K562 (cell line): ENCODE results near the gene LMO3. TPM values are rescaled to one million over a fixed set of nuclear protein-coding genes. Genes with fewer than 3 reads are reported as not detected.

Experiments
- ATAC-seq: fragments of 200-7000 bp; cut with Tn5 transposase; 3 replicates; pipeline ENCODE4 v1.9.1; 2020; ENCODE audit warnings: moderate library complexity
- BruUV-seq: library from RNA; stranded (reverse); fragments of 400-500 nt; replicated peaks from 2 replicates; lab custom pipeline; 2021; lab: Mats Ljungman, UMichigan
- CTCF ChIA-PET: fragments of 300-600 bp; formaldehyde crosslinking; extraction: SDS; loops from one replicate; lab custom pipeline; 2021; ENCODE audit warnings: low intra/inter-chr PET ratio; lab: Yijun Ruan, JAX
- POLR2A ChIA-PET: fragments of 300-600, 350-650 bp; sonication (Branson Sonifier 250); formaldehyde crosslinking; extraction: SDS; loops from one replicate; lab custom pipeline; 2021; ENCODE audit warnings: antibody characterized with exemption, inconsistent platforms; lab: Yijun Ruan, JAX
- DNase-seq, 4 experiments: peaks; one replicate each; pipeline versions ENCODE4 v3.0.0 to v3.0.0-alpha.2; 2011 to 2018; ENCODE audit warnings: low spot score in 3 of 4, mixed read lengths in 3 of 4; ENCODE audit errors: extremely low read depth in 1 of 4
- FAIRE-seq: peaks from 2 replicates; lab custom pipeline; 2011; peaks lifted over from hg19 to GRCh38; lab: Jason Lieb, UNC
- H2AFZ ChIP-seq: 2 replicates; pipeline ENCODE4 v1.6.0; 2011; ENCODE audit warnings: low read depth, low read length, control low read depth, inconsistent platforms
- H3K27ac ChIP-seq: fragments of 200-600 bp; 3 replicates; pipeline ENCODE4 v1.8.0; 2011; ENCODE audit warnings: low read depth, mild to moderate bottlenecking, control low read depth, inconsistent platforms, low read length, moderate library complexity, mixed read lengths; ENCODE audit errors: extremely low read depth
- H3K27me3 ChIP-seq, 2 experiments: fragments of 300-600 bp in 1 of 2; 2 replicates in 1 of 2; 3 replicates in 1 of 2; pipeline versions ENCODE4 v1.6.0 to v1.8.0; 2011; ENCODE audit warnings: inconsistent platforms in 2 of 2, low read length in 2 of 2, mild to moderate bottlenecking in 1 of 2, mixed read lengths in 1 of 2, moderate library complexity in 1 of 2; ENCODE audit not compliant: control insufficient read depth in 2 of 2, insufficient read depth in 2 of 2
- H3K36me3 ChIP-seq: fragments of 300-600 bp; 3 replicates; pipeline ENCODE4 v1.8.0; 2011; ENCODE audit warnings: mild to moderate bottlenecking, low read length, inconsistent platforms; ENCODE audit not compliant: control insufficient read depth, insufficient read depth
- H3K4me1 ChIP-seq, 2 experiments: fragments of 200-600 bp in 1 of 2; replicated peaks in 1 of 2; 2 replicates in 1 of 2; 3 replicates in 1 of 2; pipeline versions ENCODE4 v1.5.1 to v1.8.0; 2011; ENCODE audit warnings: inconsistent platforms in 2 of 2, low read length in 2 of 2, mild to moderate bottlenecking in 1 of 2, mixed read lengths in 1 of 2, moderate library complexity in 1 of 2; ENCODE audit not compliant: control insufficient read depth in 2 of 2, insufficient read depth in 2 of 2
- H3K4me2 ChIP-seq: 2 replicates; pipeline ENCODE4 v1.6.1; 2011; ENCODE audit warnings: low read length, control low read depth, inconsistent platforms, mixed read lengths; ENCODE audit not compliant: insufficient read depth
- H3K4me3 ChIP-seq: fragments of 200-600 bp; sonication (generic), shearing (Covaris generic); 2 replicates; pipeline ENCODE4 v1.5.1; 2016; ENCODE audit warnings: control low read depth, inconsistent platforms
- H3K79me2 ChIP-seq: fragments of 200-600 bp; 3 replicates; pipeline ENCODE4 v1.8.0; 2011; ENCODE audit warnings: low read length, inconsistent platforms; ENCODE audit not compliant: control insufficient read depth, insufficient read depth
- H3K9ac ChIP-seq, 2 experiments: 2 replicates each; pipeline versions ENCODE4 v1.6.0 to v1.6.1; 2011; ENCODE audit warnings: low read depth in 2 of 2, low read length in 2 of 2, control low read depth in 1 of 2, inconsistent platforms in 1 of 2, mild to moderate bottlenecking in 1 of 2, mixed read lengths in 1 of 2; ENCODE audit not compliant: insufficient read depth in 1 of 2
- H3K9me1 ChIP-seq: one replicate; pipeline ENCODE4 v1.6.0; 2011; ENCODE audit warnings: inconsistent platforms, mild to moderate bottlenecking, low read length, moderate library complexity; ENCODE audit not compliant: control insufficient read depth, insufficient read depth
- H3K9me3 ChIP-seq: replicated peaks from 2 replicates; pipeline ENCODE4 v1.5.1; 2011; ENCODE audit warnings: low read depth, low read length, inconsistent platforms; ENCODE audit not compliant: control insufficient read depth, insufficient read depth
- H4K20me1 ChIP-seq: replicated peaks from 2 replicates; pipeline ENCODE4 v1.6.1; 2011; ENCODE audit warnings: low read length, inconsistent platforms, mixed read lengths; ENCODE audit not compliant: control insufficient read depth, insufficient read depth
- BRF1 ChIP-seq: IDR thresholded peaks from 3 replicates; pipeline ENCODE4 v1.6.1; 2011; ENCODE audit warnings: borderline replicate concordance, mild to moderate bottlenecking; ENCODE audit not compliant: insufficient read length; ENCODE audit errors: extremely low read depth
- CCAR2 ChIP-seq: fragments of 200-400 bp; formaldehyde crosslinking; IDR thresholded peaks from 2 replicates; pipeline ENCODE4 v1.6.1; 2017; ENCODE audit warnings: mild to moderate bottlenecking, low read depth, low read length
- DIDO1 ChIP-seq: fragments of 450-650 bp; IDR thresholded peaks from 2 replicates; pipeline ENCODE4 v1.6.1; 2016; ENCODE audit warnings: low read depth, missing biosample characterization, missing genetic modification characterization
- DMBX1 ChIP-seq: fragments of 250-450 bp; sonication (Bioruptor Pico); IDR thresholded peaks from 2 replicates; pipeline ENCODE4 v1.8.0; 2022; ENCODE audit warnings: inconsistent platforms, mild to moderate bottlenecking, moderate library complexity, borderline replicate concordance
- KLF6 ChIP-seq: fragments of 250-450 bp; sonication (Bioruptor Pico); IDR thresholded peaks from 2 replicates; pipeline ENCODE4 v1.4.0; 2020; ENCODE audit warnings: mild to moderate bottlenecking, moderate library complexity, borderline replicate concordance
- MCM7 ChIP-seq, 2 experiments: fragments of 450-650 bp; IDR thresholded peaks; 2 replicates each; pipeline ENCODE4 v1.6.1; 2016 to 2018
- MTA1 ChIP-seq: fragments of 450-650 bp; IDR thresholded peaks from 2 replicates; pipeline ENCODE4 v1.6.1; 2017; ENCODE audit warnings: borderline replicate concordance
- MYC ChIP-seq, 2 experiments: fragments of 250-450 bp in 1 of 2; sonication (Bioruptor Pico) in 1 of 2; IDR thresholded peaks; 2 replicates each; pipeline versions ENCODE4 v1.5.1 to v1.6.1; 2012 to 2021; ENCODE audit warnings: low read depth in 2 of 2, borderline replicate concordance in 1 of 2, improper control_type of control experiment in 1 of 2, low read length in 1 of 2, mild to moderate bottlenecking in 1 of 2, moderate library complexity in 1 of 2
- PML ChIP-seq: IDR thresholded peaks from 2 replicates; pipeline ENCODE4 v1.6.1; 2012; ENCODE audit warnings: low read length, inconsistent platforms
- SP2 ChIP-seq: IDR thresholded peaks from 2 replicates; pipeline ENCODE4 v1.6.1; 2011; ENCODE audit warnings: mild to moderate bottlenecking, low read depth, low read length, moderate library complexity; ENCODE audit not compliant: poor library complexity, severe bottlenecking; ENCODE audit errors: extremely low read depth
- SRSF1 ChIP-seq: fragments of 200-400 bp; formaldehyde crosslinking; IDR thresholded peaks from 2 replicates; pipeline ENCODE4 v1.6.1; 2017; ENCODE audit warnings: mild to moderate bottlenecking, low read depth, low read length, moderate library complexity
- in situ Hi-C: fragments of 300-500 bp; cut with MboI; formaldehyde crosslinking; loops from 4 replicates; pipeline ENCODE4 v1.15.0; 2018; ENCODE audit warnings: inconsistent platforms, mixed read lengths
- intact Hi-C: fragments of 100-400 bp; cut with micrococcal nuclease; formaldehyde crosslinking; loops from 2 replicates; pipeline ENCODE4 v1.14.2; 2022
- polyA plus RNA-seq, 8 experiments: library from polyadenylated mRNA; depleted of rRNA in 4 of 8; stranded (reverse) in 5 of 8; unstranded in 3 of 8; fragments of >200 nt; fragmentation: Nextera tagmentation in 2 of 8; fragmentation: Illumina TruSeq in 1 of 8; extraction: Ambion mirVana in 2 of 8; extraction: Trizol in 1 of 8; gene quantifications; 2 replicates each; pipeline versions ENCODE4 v1.2.1 to v1.2.3, GENCODE V29; 2011 to 2014; ENCODE audit warnings: inconsistent platforms in 1 of 8, missing spikeins in 1 of 8
- total RNA-seq, 7 experiments: library from RNA; depleted of rRNA in 6 of 7; stranded (reverse); fragments of >200 nt in 6 of 7; fragmentation: Illumina TruSeq in 2 of 7; extraction: Trizol in 2 of 7; gene quantifications; 2 replicates each; pipeline versions ENCODE4 v1.2.1 to v1.2.3, GENCODE V29; 2011 to 2021; ENCODE audit warnings: low replicate concordance in 1 of 7
- TF ChIP-seq, protein P1 (sequence below): sonication (generic); formaldehyde crosslinking; IDR thresholded peaks from 2 replicates; pipeline ENCODE4 v1.8.1; 2022; ENCODE audit warnings: missing genetic modification reagents
- TF ChIP-seq, protein P2 (sequence below): fragments of 250-450 bp; sonication (Bioruptor Pico); IDR thresholded peaks from 2 replicates; pipeline ENCODE4 v1.5.0; 2021; ENCODE audit warnings: mild to moderate bottlenecking, moderate library complexity
- TF ChIP-seq, protein P3 (sequence below): IDR thresholded peaks from 2 replicates; pipeline ENCODE4 v1.6.1; 2016; ENCODE audit warnings: missing genetic modification characterization, missing compliant biosample characterization

The LMO3 gene
- total and polyA plus RNA-seq, 9 of the 15 experiments (the other 6 are each of a cell fraction or from before 2014, with no cell fraction given): 0.04 to 0.40 (median 0.05) TPM; not detected in 6

DNA sequence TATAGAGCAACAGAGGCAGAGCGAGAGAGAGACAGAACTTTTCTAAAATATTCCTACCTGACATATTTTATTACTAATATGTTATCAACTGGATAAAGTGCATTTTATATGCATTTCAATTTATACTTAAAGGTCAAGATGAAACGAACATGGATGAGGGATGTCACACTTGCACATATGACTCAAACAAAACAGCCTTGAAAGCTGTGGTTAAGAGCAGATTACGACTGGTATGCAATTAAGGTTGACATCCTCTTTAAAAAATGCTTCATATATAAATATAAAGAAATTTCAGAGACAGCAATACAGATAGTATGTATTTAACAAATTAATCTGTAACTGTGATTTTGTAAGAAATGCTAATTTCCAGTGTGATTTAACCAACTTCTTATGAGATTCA lies 52.5 kb downstream of the LMO3 start (continued):
- TF ChIP-seq BRF1: no peak
- no peak for TF ChIP-seq PML
- no peak for TF ChIP-seq MYC (IDR thresholded peaks at IDR 0.05; ENCODE audit: low read depth, low read length)
- no peak for TF ChIP-seq MYC (CRISPR knock-in tag; IDR thresholded peaks at IDR 0.05; ENCODE audit: borderline replicate concordance, low read depth)
- no peak for TF ChIP-seq MCM7 (IDR thresholded peaks at IDR 0.05)
- TF ChIP-seq KLF6 (CRISPR knock-in tag): no peak
- TF ChIP-seq SP2: no peak
- TF ChIP-seq DMBX1 (CRISPR knock-in tag): no peak
- no peak for TF ChIP-seq DIDO1 (tag)
- TF ChIP-seq, protein P1, sequence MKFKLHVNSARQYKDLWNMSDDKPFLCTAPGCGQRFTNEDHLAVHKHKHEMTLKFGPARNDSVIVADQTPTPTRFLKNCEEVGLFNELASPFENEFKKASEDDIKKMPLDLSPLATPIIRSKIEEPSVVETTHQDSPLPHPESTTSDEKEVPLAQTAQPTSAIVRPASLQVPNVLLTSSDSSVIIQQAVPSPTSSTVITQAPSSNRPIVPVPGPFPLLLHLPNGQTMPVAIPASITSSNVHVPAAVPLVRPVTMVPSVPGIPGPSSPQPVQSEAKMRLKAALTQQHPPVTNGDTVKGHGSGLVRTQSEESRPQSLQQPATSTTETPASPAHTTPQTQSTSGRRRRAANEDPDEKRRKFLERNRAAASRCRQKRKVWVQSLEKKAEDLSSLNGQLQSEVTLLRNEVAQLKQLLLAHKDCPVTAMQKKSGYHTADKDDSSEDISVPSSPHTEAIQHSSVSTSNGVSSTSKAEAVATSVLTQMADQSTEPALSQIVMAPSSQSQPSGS (CRISPR knock-in tag): no peak
- TF ChIP-seq MTA1: no peak

DNA sequence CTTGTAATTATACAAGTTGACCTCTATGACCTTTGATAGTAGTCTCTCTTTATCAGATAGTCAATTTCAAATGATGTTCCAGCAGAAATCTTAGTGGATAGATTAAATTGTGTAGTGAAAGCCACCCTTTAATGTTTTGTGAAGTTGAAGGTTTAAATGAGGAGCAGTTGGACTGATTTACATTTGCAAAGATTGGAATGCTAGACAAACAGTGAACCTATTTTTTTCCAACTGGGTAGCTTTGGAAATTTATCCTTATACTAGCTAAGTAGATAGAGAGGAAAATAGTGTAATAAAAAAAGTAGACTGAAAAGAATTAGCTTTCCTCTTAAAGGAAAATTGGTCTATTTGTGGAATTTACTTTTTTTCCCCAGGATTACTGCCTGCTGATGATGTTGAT lies 53.7 kb downstream of the LMO3 start:
- BruUV-seq: no TSS peak
- no peak for ATAC-seq
- CTCF ChIA-PET: no interaction called here

More for the DNA sequence above, 53.7 kb downstream of the LMO3 start:
- H2AFZ ChIP-seq: no peak overlapping the region
- H3K27ac ChIP-seq: no peak overlapping the region
- no peak for DNase-seq
- in situ Hi-C loops: no loop called here
- no peaks in the 10 kb centered on the region for H4K20me1 ChIP-seq
- no peaks in the 10 kb centered on the region for H3K36me3 ChIP-seq
- intact Hi-C loops: no loop called here
- no peak overlapping the region for H3K4me3 ChIP-seq
- TF ChIP-seq, protein P2, sequence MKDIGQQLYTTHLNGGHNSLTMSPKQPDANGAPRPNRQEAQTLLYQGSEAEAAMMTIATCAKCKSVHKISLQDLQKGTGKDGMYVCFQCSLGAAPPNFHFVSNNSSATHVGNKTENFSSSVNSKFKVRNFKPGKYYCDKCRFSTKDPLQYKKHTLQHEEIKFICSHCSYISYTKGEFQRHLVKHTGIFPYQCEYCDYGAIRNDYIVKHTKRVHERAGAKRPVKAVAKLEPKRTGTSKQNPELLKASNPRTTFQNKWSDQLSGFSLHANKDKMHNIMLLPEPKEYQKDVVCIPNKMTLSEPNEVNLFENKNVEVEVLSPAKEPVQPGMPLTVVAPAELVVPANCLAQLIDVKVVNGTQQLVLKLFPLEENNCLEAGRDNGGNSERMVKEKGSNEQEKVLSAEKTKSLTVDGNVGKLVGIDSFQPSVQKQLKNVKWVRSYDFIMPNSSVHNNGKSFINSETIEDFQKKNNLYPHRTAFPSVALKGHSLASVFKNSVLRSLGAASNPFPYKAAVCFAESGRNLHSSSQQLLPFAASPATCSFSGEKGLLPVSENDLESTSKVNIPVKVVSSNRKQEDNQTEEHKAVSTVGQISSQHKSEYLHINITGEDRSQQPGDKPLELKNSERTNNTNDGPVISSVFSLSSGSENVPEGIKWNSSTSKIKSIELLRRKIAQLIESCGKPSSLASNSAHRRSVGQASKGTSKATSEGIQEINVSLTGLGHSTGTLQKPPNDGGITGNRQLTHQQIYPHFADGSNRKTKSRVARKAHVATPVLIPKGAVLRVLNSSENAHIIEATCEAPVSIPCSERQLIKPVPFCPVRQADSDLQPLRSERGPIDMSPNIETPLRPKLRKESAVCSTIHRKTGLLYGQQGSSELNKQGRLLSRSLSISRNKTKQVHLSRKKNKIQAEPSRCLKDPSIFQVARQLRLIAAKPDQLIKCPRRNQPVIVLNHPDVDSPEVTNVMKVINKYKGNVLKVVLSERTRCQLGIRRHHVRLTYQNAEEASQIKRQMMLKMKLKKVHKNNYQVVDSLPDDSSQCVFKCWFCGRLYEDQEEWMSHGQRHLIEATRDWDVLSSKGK: no peak
- TF ChIP-seq SRSF1: no peak
- TF ChIP-seq, protein P3, sequence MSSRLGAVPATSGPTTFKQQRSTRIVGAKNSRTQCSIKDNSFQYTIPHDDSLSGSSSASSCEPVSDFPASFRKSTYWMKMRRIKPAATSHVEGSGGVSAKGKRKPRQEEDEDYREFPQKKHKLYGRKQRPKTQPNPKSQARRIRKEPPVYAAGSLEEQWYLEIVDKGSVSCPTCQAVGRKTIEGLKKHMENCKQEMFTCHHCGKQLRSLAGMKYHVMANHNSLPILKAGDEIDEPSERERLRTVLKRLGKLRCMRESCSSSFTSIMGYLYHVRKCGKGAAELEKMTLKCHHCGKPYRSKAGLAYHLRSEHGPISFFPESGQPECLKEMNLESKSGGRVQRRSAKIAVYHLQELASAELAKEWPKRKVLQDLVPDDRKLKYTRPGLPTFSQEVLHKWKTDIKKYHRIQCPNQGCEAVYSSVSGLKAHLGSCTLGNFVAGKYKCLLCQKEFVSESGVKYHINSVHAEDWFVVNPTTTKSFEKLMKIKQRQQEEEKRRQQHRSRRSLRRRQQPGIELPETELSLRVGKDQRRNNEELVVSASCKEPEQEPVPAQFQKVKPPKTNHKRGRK: no peak
- no peak for TF ChIP-seq CCAR2
- H3K9me1 ChIP-seq: no peaks in the 10 kb centered on the region
- no peaks in the 10 kb centered on the region for H3K4me1 ChIP-seq
- H3K79me2 ChIP-seq: no peaks in the 10 kb centered on the region
- POLR2A ChIA-PET: no interaction called here
- no peak for FAIRE-seq
- no peaks in the 10 kb centered on the region for H3K9me3 ChIP-seq
- H3K4me2 ChIP-seq: no peak overlapping the region
- no peaks in the 10 kb centered on the region for H3K27me3 ChIP-seq
- H3K9ac ChIP-seq: no peak overlapping the region
